ENCODE measurements around the gene NRXN2.
"Not testable (repeated sequence)": the region's sequence is repeated elsewhere in the genome, so short reads cannot be mapped to it uniquely, and the experiment has no call there.

Gene NRXN2

GRCh38 chr11:64562723-64563351 lies 160.2 kb downstream of the NRXN2 start:
- H3K4me1 ChIP-seq, result peaks cover 65% of the 10 kb centered on the region
- H3K36me3 ChIP-seq, result no peaks in the 10 kb centered on the region
- no peak overlapping the region for H3K9ac ChIP-seq
- H4K20me1 ChIP-seq, result no peaks in the 10 kb centered on the region
- no peak for TF ChIP-seq Cebpa-rat (IDR thresholded peaks at IDR 0.05)
- no peak overlapping the region for H3K4me2 ChIP-seq
- H3K9me3 ChIP-seq, result no peaks in the 10 kb centered on the region
- no peak overlapping the region for H3K4me3 ChIP-seq
- no peak overlapping the region for H3K27ac ChIP-seq
- no peaks in the 10 kb centered on the region for H3K27me3 ChIP-seq

- Histone ChIP-seq H3K9me3 (no peaks in the 10 kb centered on the region), H3K4me3 (no peak overlapping the region), H3K4me1 (peaks cover 67% of the 10 kb centered on the region), H3K4me2 (no peak overlapping the region), H4K20me1 (no peaks in the 10 kb centered on the region), H3K9ac (no peak overlapping the region), H3K27me3 (no peaks in the 10 kb centered on the region), H3K27ac (no peak overlapping the region), H3K36me3 (no peaks in the 10 kb centered on the region)
- TF ChIP-seq Cebpa-rat (IDR thresholded peaks at IDR 0.05), result no peak
These were observed 160.8 kb downstream of the NRXN2 start for GRCh38 chr11:64561984-64562722.

- H3K9ac ChIP-seq, H3K9me3 ChIP-seq, H3K36me3 ChIP-seq, H3K4me3 ChIP-seq, H3K27me3 ChIP-seq, H4K20me1 ChIP-seq, H3K27ac ChIP-seq, H3K4me2 ChIP-seq: not testable (repeated sequence)
- H3K4me1 ChIP-seq, result peaks cover 67% of the 10 kb centered on the region
These were observed 161.6 kb downstream of the NRXN2 start for GRCh38 chr11:64561429-64561828.

- no peaks in the 10 kb centered on the region for H3K9me3 ChIP-seq
- H3K27me3 ChIP-seq, result no peaks in the 10 kb centered on the region
- H3K4me1 ChIP-seq, result peaks cover 67% of the 10 kb centered on the region
- no peak overlapping the region for H3K9ac ChIP-seq
- no peaks in the 10 kb centered on the region for H3K36me3 ChIP-seq
- H3K4me3 ChIP-seq, result no peak overlapping the region
- TF ChIP-seq Cebpa-rat (IDR thresholded peaks at IDR 0.05), result no peak
- H4K20me1 ChIP-seq, result no peaks in the 10 kb centered on the region
- peak overlapping the region; percentile 41; the same call in 1 of the 2 replicates for H3K27ac ChIP-seq
- no peak overlapping the region for H3K4me2 ChIP-seq
These were observed 162.1 kb downstream of the NRXN2 start for GRCh38 chr11:64560941-64561340.

GRCh38 chr11:64560139-64560771 lies 162.7 kb downstream of the NRXN2 start:
- Histone ChIP-seq H3K27me3 (no peaks in the 10 kb centered on the region), H3K4me1 (peaks cover 67% of the 10 kb centered on the region), H4K20me1 (no peaks in the 10 kb centered on the region), H3K36me3 (no peaks in the 10 kb centered on the region), H3K4me3 (no peak overlapping the region), H3K4me2 (peak overlapping the region; percentile 92; the same call in 1 of the 2 replicates), H3K27ac (peak overlapping the region; percentile 41; the same call in 1 of the 2 replicates), H3K9me3 (no peaks in the 10 kb centered on the region), H3K9ac (no peak overlapping the region; the same call in 1 of the 2 replicates)
- no peak for TF ChIP-seq Cebpa-rat (IDR thresholded peaks at IDR 0.05)

GRCh38 chr11:64559351-64560138 lies 163.5 kb downstream of the NRXN2 start:
- Histone ChIP-seq H4K20me1 (no peaks in the 10 kb centered on the region), H3K9ac (no peak overlapping the region; the same call in 1 of the 2 replicates), H3K4me1 (peaks cover 67% of the 10 kb centered on the region), H3K4me2 (peak overlapping the region; percentile 92), H3K9me3 (no peaks in the 10 kb centered on the region), H3K36me3 (no peaks in the 10 kb centered on the region), H3K27me3 (no peaks in the 10 kb centered on the region), H3K4me3 (no peak overlapping the region), H3K27ac (peak overlapping the region; percentile 47)
- TF ChIP-seq Cebpa-rat (IDR thresholded peaks at IDR 0.05), result no peak

- Histone ChIP-seq H3K27me3 (no peaks in the 10 kb centered on the region), H3K4me1 (peaks cover 67% of the 10 kb centered on the region)
- TF ChIP-seq Cebpa-rat (IDR thresholded peaks at IDR 0.05), result no peak
These were observed 164.1 kb downstream of the NRXN2 start for GRCh38 chr11:64558869-64559268.

GRCh38 chr11:64558065-64558745 lies 164.8 kb downstream of the NRXN2 start:
- no peak for TF ChIP-seq Cebpa-rat (IDR thresholded peaks at IDR 0.05)
- Histone ChIP-seq H3K27ac (peak overlapping the region; percentile 47), H3K4me3 (no peak overlapping the region), H3K4me2 (peak overlapping the region; percentile 92), H3K9ac (peak overlapping the region; percentile 40; the same call in 1 of the 2 replicates), H4K20me1 (no peaks in the 10 kb centered on the region), H3K4me1 (peaks cover 74% of the 10 kb centered on the region), H3K36me3 (no peaks in the 10 kb centered on the region), H3K27me3 (no peaks in the 10 kb centered on the region), H3K9me3 (no peaks in the 10 kb centered on the region)

More at GRCh38 chr11:64558869-64559268, 164.1 kb downstream of the NRXN2 start:
- H3K27ac ChIP-seq, result peak overlapping the region; percentile 47
- H3K36me3 ChIP-seq, result no peaks in the 10 kb centered on the region
- peak overlapping the region; percentile 48; the same call in 1 of the 2 replicates for H3K9ac ChIP-seq
- peak overlapping the region; percentile 92 for H3K4me2 ChIP-seq
- no peak overlapping the region for H3K4me3 ChIP-seq
- no peaks in the 10 kb centered on the region for H3K9me3 ChIP-seq
- no peaks in the 10 kb centered on the region for H4K20me1 ChIP-seq

- H3K9ac ChIP-seq, result peak overlapping the region; percentile 75; the same call in 1 of the 2 replicates
- H3K36me3 ChIP-seq, result no peaks in the 10 kb centered on the region
- no peaks in the 10 kb centered on the region for H3K27me3 ChIP-seq
- H3K4me2 ChIP-seq, result peak overlapping the region; percentile 92
- peaks cover 74% of the 10 kb centered on the region for H3K4me1 ChIP-seq
- peak overlapping the region; percentile 92 for H3K27ac ChIP-seq
- H3K9me3 ChIP-seq, result no peaks in the 10 kb centered on the region
- no peaks in the 10 kb centered on the region for H4K20me1 ChIP-seq
- TF ChIP-seq Cebpa-rat (IDR thresholded peaks at IDR 0.05), result no peak
- H3K4me3 ChIP-seq, result no peak overlapping the region
These were observed 166.2 kb downstream of the NRXN2 start for GRCh38 chr11:64556721-64557250.
